Measurements from ENCODE around the gene HNRNPC. TPM values are rescaled to one million over a fixed set of nuclear protein-coding genes. Genes with fewer than 3 reads are reported as not detected.
"Not testable (repeated sequence)": the region's sequence is repeated elsewhere in the genome, so short reads cannot be mapped to it uniquely, and the experiment has no call there.

The HNRNPC gene
- total RNA-seq, 1 experiment from 2014 or later, result 520 TPM

- in situ Hi-C loops (cut with HindIII; ENCODE audit: low pct_unique_long_range_greater_than_20kb, low sequenced_read_pairs), result no loop called here
- no peak for DNase-seq (ENCODE audit: low read depth, low spot score)
Observed at GRCh38 chr14:21227150-21227549, 42.1 kb downstream of the HNRNPC start.

GRCh38 chr14:21226467-21226866 is 42.8 kb downstream of the HNRNPC start:
- DNase-seq (ENCODE audit: low read depth, low spot score), result no peak
- in situ Hi-C loops (cut with HindIII; ENCODE audit: low pct_unique_long_range_greater_than_20kb, low sequenced_read_pairs), result no loop called here

- in situ Hi-C loops (cut with HindIII; ENCODE audit: low pct_unique_long_range_greater_than_20kb, low sequenced_read_pairs), result not testable (repeated sequence)
Observed at GRCh38 chr14:21225164-21225563, 44.1 kb downstream of the HNRNPC start.

DNA sequence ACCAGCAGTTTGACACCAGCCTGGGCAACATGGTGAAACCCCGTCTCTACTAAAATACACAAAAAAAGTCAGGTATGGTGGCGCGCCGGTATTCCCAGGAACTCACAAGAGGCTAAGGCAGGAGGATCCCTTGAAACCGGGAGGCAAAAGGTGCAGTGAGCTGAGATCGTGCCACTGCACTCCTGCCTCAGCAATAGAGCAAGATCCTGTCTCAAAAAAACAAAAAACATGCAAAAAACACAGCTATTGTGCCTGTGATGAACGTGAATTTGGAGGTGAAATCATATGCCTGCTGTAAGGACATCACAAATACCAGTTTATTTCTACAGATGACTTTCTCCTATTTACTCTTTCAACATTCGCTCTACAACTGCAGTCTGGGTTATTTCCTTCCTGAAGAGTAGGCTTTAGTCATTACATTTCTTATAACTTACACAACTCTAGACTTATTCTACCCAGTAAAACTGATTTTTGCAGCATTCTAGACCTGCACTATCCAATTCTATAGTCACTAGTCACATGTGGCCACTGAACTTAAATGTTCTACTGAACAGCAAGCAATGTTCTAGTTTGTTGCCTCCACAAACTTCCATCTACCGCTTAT is 48.3 kb downstream of the HNRNPC start:
- DNase-seq (ENCODE audit: low read depth, low spot score), result no peak
- in situ Hi-C loops (cut with HindIII; ENCODE audit: low pct_unique_long_range_greater_than_20kb, low sequenced_read_pairs), result no loop called here

More at GRCh38 chr14:21225164-21225563, 44.1 kb downstream of the HNRNPC start:
- DNase-seq (ENCODE audit: low read depth, low spot score), result not testable (repeated sequence)

DNA sequence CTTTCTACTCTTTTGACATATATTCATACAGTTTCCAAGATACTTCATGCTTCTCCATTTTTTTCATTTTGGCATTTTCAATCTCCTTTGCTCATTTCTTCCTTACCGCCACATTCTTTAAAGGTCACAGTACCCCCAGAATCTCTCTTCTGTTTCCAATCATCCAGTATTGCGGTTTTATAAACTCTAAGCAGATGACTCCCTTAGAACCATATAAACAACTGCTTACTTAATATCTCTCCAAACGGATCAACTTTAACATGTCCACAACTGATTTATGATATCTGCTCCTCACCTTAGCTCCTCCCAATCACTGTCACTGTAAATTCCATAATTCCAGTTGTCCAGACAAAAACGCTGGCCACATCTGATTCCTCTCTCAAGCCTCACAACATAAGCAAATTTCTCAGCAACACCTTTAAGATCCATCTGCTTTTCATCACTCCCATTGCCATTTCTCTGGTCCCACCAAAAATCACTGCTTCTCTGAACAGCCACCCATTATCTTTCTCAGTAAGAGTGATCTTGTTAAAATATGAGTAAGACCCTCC is 49.6 kb downstream of the HNRNPC start:
- DNase-seq (ENCODE audit: low read depth, low spot score), result no peak
- in situ Hi-C loops (cut with HindIII; ENCODE audit: low pct_unique_long_range_greater_than_20kb, low sequenced_read_pairs), result no loop called here

GRCh38 chr14:21219120-21219519 is 50.1 kb downstream of the HNRNPC start:
- in situ Hi-C loops (cut with HindIII; ENCODE audit: low pct_unique_long_range_greater_than_20kb, low sequenced_read_pairs), result no loop called here
- DNase-seq (ENCODE audit: low read depth, low spot score), result no peak

GRCh38 chr14:21215879-21216251 is 53.4 kb downstream of the HNRNPC start:
- in situ Hi-C loops (cut with HindIII; ENCODE audit: low pct_unique_long_range_greater_than_20kb, low sequenced_read_pairs), result no loop called here

GRCh38 chr14:21215130-21215878 is 53.9 kb downstream of the HNRNPC start:
- in situ Hi-C loops (cut with HindIII; ENCODE audit: low pct_unique_long_range_greater_than_20kb, low sequenced_read_pairs), result no loop called here
- DNase-seq (ENCODE audit: low read depth, low spot score), result no peak

More at GRCh38 chr14:21215879-21216251, 53.4 kb downstream of the HNRNPC start:
- no peak for DNase-seq (ENCODE audit: low read depth, low spot score)

DNA sequence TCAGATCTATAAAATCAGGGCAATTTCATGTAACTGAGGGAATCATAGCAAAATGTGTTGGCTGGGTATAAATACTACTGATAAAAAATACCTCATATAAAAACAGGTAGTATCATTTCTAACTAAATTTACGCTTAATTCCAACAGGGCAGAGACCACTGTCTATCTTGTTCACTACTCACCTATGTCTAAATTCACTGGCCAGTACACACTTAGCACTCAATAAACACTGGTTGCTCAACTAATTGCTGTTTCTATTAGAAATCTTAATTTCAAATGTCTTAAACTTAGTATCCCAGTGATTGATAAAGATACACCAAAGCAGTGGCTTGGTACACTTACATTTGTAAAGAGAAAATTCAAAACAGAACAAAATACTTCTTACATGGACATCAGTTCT is 55.6 kb downstream of the HNRNPC start:
- in situ Hi-C loops (cut with HindIII; ENCODE audit: low pct_unique_long_range_greater_than_20kb, low sequenced_read_pairs), result no loop called here
- no peak for DNase-seq (ENCODE audit: low read depth, low spot score)

DNA sequence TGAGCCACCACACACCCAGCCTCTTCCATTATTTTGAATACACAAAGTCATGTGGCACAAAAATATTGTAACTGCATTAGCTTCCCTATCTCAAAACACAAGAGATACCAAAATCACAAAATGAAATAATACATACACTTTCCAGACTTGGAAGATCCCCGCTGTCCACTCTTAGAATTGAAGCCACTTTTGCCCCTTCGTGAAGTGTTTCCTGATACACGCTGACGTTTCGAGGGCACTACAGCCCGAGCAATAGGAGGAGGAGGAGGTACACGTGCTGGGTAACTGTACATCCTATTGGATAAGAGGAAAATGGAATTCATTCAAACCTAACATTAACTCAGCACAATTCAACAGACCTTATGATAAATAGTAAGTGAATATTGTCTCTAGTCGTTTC is 56.4 kb downstream of the HNRNPC start:
- DNase-seq (ENCODE audit: low read depth, low spot score); in situ Hi-C loops (cut with HindIII; ENCODE audit: low pct_unique_long_range_greater_than_20kb, low sequenced_read_pairs): not testable (repeated sequence)

GRCh38 chr14:21211509-21211908 is 57.7 kb downstream of the HNRNPC start:
- in situ Hi-C loops (cut with HindIII; ENCODE audit: low pct_unique_long_range_greater_than_20kb, low sequenced_read_pairs), result no loop called here
- DNase-seq (ENCODE audit: low read depth, low spot score), result no peak

- in situ Hi-C loops (cut with HindIII; ENCODE audit: low pct_unique_long_range_greater_than_20kb, low sequenced_read_pairs), result no loop called here
- DNase-seq (ENCODE audit: low read depth, low spot score), result no peak
Observed at GRCh38 chr14:21210023-21210422, 59.2 kb downstream of the HNRNPC start.

DNA sequence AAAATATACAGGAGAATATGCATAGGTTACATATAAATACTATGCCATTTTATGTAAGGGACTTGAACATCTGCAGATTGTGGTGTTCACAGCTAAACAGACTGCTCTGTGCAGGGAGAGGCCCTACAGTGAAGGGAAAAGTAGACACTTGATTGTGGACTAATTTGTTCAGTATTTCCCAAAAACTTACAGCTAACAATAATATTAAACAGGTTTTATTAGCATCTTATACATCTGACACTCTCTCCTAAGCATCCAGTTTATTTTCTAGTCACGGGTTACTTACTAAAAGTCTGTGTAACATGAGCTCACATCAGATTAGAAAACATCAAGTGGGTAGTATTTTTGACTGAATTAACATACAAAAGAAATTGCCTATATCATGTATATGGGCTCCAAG is 60.1 kb downstream of the HNRNPC start:
- no peak for DNase-seq (ENCODE audit: low read depth, low spot score)
- in situ Hi-C loops (cut with HindIII; ENCODE audit: low pct_unique_long_range_greater_than_20kb, low sequenced_read_pairs), result no loop called here

DNA sequence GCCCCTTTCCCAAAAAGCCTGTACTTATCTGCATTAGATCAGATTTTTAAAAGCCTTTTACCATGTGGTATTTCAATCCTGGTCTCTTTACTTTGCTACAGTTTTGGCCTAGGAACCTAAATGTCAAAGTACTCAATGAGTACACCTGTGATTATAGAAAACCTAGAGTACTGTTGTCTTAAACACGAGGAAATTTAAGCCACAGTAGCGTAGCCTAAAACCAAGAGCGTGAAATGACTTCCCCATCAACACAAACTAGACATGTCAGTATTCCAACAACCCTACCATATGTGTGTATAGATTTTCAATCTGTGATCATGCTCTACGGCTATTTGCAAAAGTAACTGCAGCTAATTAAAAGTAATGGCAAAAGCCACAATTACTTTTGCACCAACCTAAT is 60.7 kb downstream of the HNRNPC start:
- DNase-seq (ENCODE audit: low read depth, low spot score), result no peak
- in situ Hi-C loops (cut with HindIII; ENCODE audit: low pct_unique_long_range_greater_than_20kb, low sequenced_read_pairs), result no loop called here

DNA sequence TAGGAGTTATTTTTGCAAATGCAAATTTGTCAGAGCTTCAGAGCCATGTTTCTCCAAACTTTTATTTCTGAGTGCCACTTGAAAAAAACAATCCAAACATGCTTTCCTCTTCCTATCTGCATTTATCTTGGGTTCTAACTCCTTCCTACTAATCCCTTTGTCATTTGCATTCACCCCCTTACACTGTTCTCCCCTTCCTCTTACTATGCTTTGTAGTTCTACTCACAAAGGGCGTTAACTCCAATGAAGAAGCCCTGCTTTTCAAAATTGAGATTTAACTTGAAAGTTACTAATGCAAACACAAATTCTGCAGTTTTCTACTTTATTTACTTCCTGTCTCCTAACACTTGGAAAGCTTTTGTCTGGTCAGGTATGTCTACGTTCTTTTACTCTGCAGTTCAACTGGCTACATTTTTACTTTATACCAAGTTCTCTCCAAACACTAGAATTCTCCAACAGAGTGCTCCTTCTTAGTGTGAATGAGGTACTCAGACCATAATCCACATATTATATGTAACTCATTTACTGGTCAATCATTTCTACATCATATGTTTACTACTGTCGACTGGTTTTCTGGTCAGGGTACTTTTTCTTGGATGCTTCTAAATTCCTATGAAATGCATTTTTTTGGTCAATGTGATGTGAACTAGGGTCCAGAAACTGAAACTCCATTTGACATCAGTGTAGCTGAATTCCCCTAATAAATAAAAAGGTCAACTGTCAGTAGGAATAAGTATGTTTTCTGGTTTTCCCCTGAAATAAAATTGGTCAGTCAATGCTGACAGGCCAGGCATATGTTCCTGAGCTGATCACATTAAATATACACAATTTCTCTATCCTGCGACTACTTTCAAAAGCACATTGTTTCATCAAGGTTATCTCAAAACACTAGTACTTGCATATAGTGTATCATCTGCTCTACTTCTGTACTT is 62.2 kb downstream of the HNRNPC start:
- in situ Hi-C loops (cut with HindIII; ENCODE audit: low pct_unique_long_range_greater_than_20kb, low sequenced_read_pairs), result no loop called here

GRCh38 chr14:21205678-21206581 is 63.3 kb downstream of the HNRNPC start:
- DNase-seq (ENCODE audit: low read depth, low spot score), result no peak
- in situ Hi-C loops (cut with HindIII; ENCODE audit: low pct_unique_long_range_greater_than_20kb, low sequenced_read_pairs), result no loop called here

More for the DNA sequence above, 62.2 kb downstream of the HNRNPC start:
- no peak for DNase-seq (ENCODE audit: low read depth, low spot score)

GRCh38 chr14:21205026-21205677 is 64.1 kb downstream of the HNRNPC start:
- no peak for DNase-seq (ENCODE audit: low read depth, low spot score)
- in situ Hi-C loops (cut with HindIII; ENCODE audit: low pct_unique_long_range_greater_than_20kb, low sequenced_read_pairs), result no loop called here
